ENCODE data around the gene CSAD. TPM values are rescaled to one million over a fixed set of nuclear protein-coding genes. Genes with fewer than 3 reads are reported as not detected.
A peak's percentile ranks its signal among the peaks of the same experiment; 100 is the strongest.

CSAD gene
- total RNA-seq, 1 donor from 2014 or later = 44.9 TPM

DNA sequence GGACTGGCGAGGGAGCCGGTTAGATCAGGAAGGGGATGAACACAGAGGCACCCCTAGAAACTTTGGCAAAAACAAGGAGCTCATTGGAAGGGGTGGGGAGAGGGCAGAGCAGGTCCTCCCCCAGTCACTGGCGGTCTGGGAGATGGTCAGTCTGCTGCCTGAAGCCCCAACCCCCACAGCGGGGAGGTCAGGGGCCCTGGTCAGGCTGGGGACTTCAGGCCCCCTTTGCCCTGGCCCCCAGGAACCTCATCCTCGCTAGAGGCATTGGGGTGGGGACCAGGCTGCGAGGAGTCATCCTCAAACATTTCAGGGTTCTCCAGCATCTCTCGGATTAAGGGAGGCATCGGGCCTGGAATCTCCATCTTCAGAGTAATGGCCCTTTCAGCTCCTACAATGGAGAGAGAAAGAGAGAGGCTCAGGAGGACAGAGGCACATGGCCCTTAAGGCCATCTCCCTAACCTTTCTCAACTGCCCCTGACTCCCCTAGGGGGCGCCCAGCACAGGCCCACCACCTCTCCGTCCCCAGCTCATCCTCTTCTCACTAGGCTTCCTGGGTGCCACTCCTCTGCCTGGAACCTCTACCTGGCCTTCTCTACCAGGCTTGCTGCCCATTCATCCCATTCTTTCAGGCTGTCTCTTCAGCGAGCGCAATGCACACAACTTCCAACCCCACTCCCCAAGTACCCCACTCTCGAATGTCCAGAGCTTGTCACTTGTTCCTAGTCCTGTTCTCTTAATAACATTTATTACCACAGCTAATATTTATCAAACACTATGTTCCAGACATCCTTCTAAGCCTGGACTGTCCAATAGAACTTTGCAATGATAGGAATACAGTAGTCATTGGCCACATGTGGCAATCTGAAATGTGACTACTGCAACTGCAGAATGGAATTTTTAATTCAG, 31.0 kb upstream of the CSAD start:
- Histone ChIP-seq H3K36me3 (peaks cover 0 to 61% of the 10 kb centered on the region in 2 donors), H3K4me1 (peaks cover 60% of the 10 kb centered on the region), H3K4me3 (no peak overlapping the region), H3K27me3 (no peaks in the 10 kb centered on the region), H3K27ac (no peak overlapping the region), H3K9me3 (no peaks in the 10 kb centered on the region)
- TF ChIP-seq, protein P1, sequence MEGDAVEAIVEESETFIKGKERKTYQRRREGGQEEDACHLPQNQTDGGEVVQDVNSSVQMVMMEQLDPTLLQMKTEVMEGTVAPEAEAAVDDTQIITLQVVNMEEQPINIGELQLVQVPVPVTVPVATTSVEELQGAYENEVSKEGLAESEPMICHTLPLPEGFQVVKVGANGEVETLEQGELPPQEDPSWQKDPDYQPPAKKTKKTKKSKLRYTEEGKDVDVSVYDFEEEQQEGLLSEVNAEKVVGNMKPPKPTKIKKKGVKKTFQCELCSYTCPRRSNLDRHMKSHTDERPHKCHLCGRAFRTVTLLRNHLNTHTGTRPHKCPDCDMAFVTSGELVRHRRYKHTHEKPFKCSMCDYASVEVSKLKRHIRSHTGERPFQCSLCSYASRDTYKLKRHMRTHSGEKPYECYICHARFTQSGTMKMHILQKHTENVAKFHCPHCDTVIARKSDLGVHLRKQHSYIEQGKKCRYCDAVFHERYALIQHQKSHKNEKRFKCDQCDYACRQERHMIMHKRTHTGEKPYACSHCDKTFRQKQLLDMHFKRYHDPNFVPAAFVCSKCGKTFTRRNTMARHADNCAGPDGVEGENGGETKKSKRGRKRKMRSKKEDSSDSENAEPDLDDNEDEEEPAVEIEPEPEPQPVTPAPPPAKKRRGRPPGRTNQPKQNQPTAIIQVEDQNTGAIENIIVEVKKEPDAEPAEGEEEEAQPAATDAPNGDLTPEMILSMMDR (IDR thresholded peaks at IDR 0.05) = no peak
- no peak for TF ChIP-seq POLR2A (IDR thresholded peaks at IDR 0.05)
- TF ChIP-seq POLR2AphosphoS5 (IDR thresholded peaks at IDR 0.05; ENCODE audit: insufficient read depth in 1 of 2, low read depth in 1 of 2) = no peak
- no peak for DNase-seq (ENCODE audit: extremely low spot score in 2 of 2)
- intact Hi-C loops (cut with DNase I) = loop anchor here (5.0 to 10.0 kb wide), 2 partner anchors 76 to 203 kb away; no protein-coding TSS in a partner anchor

DNA sequence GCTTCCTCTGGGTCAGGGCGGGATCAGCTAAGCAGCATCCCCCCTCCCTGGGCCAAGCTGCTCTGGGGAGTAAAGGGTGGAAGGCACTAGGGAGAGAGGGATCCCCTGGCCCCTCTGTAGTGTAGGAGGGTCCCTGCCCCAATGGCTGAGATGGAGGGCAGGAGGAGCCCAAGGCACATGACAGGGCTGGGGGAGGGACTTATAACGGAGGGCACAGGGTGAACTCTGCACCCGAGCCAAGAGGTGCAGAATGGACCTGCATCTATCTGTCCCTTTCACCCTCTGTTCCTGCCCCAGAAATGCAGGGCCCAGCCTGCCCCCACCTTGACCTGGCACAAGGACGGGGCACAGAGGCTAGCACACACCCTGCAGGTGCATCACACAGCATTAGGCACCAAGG, 30.1 kb upstream of the CSAD start:
- Histone ChIP-seq H3K36me3 (peaks cover 0 to 61% of the 10 kb centered on the region in 2 donors), H3K27ac (no peak overlapping the region), H3K9me3 (no peaks in the 10 kb centered on the region), H3K27me3 (no peaks in the 10 kb centered on the region), H3K4me1 (peaks cover 60% of the 10 kb centered on the region), H3K4me3 (no peak overlapping the region)
- DNase-seq (ENCODE audit: extremely low spot score in 2 of 2) = no peak
- TF ChIP-seq POLR2A (IDR thresholded peaks at IDR 0.05) = no peak
- TF ChIP-seq, protein P1 (IDR thresholded peaks at IDR 0.05) = no peak
- TF ChIP-seq POLR2AphosphoS5 (IDR thresholded peaks at IDR 0.05; ENCODE audit: insufficient read depth in 1 of 2, low read depth in 1 of 2) = peak in 1 of 2 donors; percentile 9
- intact Hi-C loops (cut with DNase I) = loop anchor here (5.0 to 10.0 kb wide), 2 partner anchors 76 to 204 kb away; no protein-coding TSS in a partner anchor

DNA sequence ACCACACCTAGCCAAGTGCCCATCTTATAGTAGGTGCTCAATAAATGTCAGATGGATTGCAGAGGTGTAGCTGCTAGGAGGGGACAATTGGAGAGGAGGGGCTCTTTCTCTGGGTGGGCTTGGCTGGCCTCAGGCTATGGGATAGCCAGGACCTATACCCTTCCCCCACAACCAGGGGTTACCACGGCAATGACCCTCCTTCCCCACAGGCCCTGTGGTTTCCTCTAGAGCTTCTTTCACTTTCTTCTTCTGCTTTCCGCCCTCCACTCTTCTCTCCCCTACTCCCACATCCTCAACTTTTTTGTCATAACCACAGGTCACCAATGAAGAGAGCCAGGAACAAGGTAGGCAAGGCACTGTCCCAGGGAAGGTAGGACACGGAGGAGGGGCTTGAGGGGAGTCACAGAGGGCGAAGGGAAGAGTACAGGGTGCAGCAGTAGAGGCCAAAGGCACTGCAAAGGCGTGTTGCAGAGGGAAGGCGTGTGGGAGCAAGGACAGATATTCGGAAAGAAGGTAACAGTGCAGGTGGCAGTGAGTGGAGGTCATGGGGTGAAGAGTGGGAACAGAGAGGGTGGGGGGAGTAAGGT, 28.2 kb upstream of the CSAD start:
- intact Hi-C loops (cut with DNase I) = no loop called here
- Histone ChIP-seq H3K4me3 (no peak overlapping the region), H3K36me3 (peaks cover 0 to 43% of the 10 kb centered on the region in 2 donors), H3K27ac (peak overlapping the region; percentile 47), H3K27me3 (no peaks in the 10 kb centered on the region), H3K9me3 (no peaks in the 10 kb centered on the region), H3K4me1 (peaks cover 43% of the 10 kb centered on the region)
- no peak for DNase-seq (ENCODE audit: extremely low spot score in 2 of 2)
- TF ChIP-seq POLR2AphosphoS5 (IDR thresholded peaks at IDR 0.05; ENCODE audit: insufficient read depth in 1 of 2, low read depth in 1 of 2) (no peak), POLR2A (IDR thresholded peaks at IDR 0.05) (no peak)
- TF ChIP-seq, protein P1 (IDR thresholded peaks at IDR 0.05) = no peak

DNA sequence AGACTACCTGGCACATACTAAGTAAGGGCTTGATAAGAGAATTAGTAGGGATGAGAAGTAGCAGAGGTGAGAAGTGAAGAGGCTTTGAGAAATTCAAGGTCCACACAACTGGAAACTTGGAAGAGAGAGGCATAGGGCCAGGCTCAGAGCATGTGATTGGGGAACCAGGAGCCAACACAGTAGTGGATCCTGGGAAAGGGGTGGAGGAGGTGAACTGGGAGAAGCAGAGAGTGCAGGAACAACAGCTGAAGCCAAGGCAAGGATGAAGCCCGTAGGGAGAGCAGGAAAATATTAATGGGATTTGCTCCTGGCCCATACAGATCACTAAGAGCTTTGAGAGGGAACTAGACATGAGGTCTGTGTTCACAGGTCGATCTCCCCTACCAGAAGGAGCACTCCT, 27.7 kb upstream of the CSAD start:
- H3K4me3 ChIP-seq = no peak overlapping the region
- peaks cover 37% of the 10 kb centered on the region for H3K4me1 ChIP-seq
- H3K27me3 ChIP-seq = no peaks in the 10 kb centered on the region
- intact Hi-C loops (cut with DNase I) = no loop called here
- DNase-seq (ENCODE audit: extremely low spot score in 2 of 2) = no peak
- TF ChIP-seq, protein P1 (IDR thresholded peaks at IDR 0.05) = no peak
- TF ChIP-seq POLR2AphosphoS5 (IDR thresholded peaks at IDR 0.05; ENCODE audit: insufficient read depth in 1 of 2, low read depth in 1 of 2) (no peak), POLR2A (IDR thresholded peaks at IDR 0.05) (no peak)
- no peaks in the 10 kb centered on the region for H3K9me3 ChIP-seq
- peak overlapping the region; percentile 47 for H3K27ac ChIP-seq
- peaks cover 0 to 38% of the 10 kb centered on the region in 2 donors for H3K36me3 ChIP-seq
